Left lung (tissue), 10 donors: Measurements from ENCODE around the gene SNED1. TPM values are rescaled to one million over a fixed set of nuclear protein-coding genes. Genes with fewer than 3 reads are reported as not detected.

Source experiments
- ATAC-seq: fragments of 200-7000 bp; cut with Tn5 transposase; one replicate; pipeline ENCODE4 v1.9.1; 2020; ENCODE audit warnings: moderate library complexity
- DNase-seq, 4 donors: peaks; one replicate each; pipeline ENCODE4 v3.0.0-alpha.2; 2013 to 2020
- H3K27ac ChIP-seq, 2 donors: fragments of 200-600 bp; sonication (generic) in 1 of 2; one replicate each; pipeline versions ENCODE4 v1.5.0 to v1.8.0; 2020 to 2021
- H3K27me3 ChIP-seq, 2 donors: fragments of 200-600 bp; sonication (generic) in 1 of 2; one replicate each; pipeline versions ENCODE4 v1.5.0 to v1.8.0; 2020 to 2021
- H3K36me3 ChIP-seq, 2 donors: fragments of 200-600 bp; sonication (generic) in 1 of 2; one replicate each; pipeline versions ENCODE4 v1.5.0 to v1.8.0; 2020 to 2021
- H3K4me1 ChIP-seq, 2 donors: fragments of 200-600 bp; one replicate each; pipeline ENCODE4 v1.8.0; 2021
- H3K4me3 ChIP-seq, 2 donors: fragments of 200-600 bp; sonication (generic) in 1 of 2; one replicate each; pipeline versions ENCODE4 v1.5.0 to v1.8.0; 2020 to 2021; ENCODE audit warnings: mild to moderate bottlenecking in 1 of 2
- H3K9me3 ChIP-seq, 2 donors: fragments of 200-600 bp; sonication (generic) in 1 of 2; one replicate each; pipeline versions ENCODE4 v1.5.0 to v1.8.0; 2020 to 2021
- intact Hi-C, 2 donors: fragments of 100-400 bp; cut with DNase I; formaldehyde crosslinking; loops; one replicate each; pipeline versions ENCODE4 v1.11.2 to v1.14.2; 2022
- polyA plus RNA-seq, 6 donors: library from polyadenylated mRNA; unstranded; fragments of 120-200 nt; gene quantifications; one replicate each; pipeline ENCODE4 v1.2.1, GENCODE V29; 2013; ENCODE audit not compliant: insufficient read length in 6 of 6
- total RNA-seq, 2 donors: library from RNA; stranded (reverse); fragmentation: NEBNext Ultra II Directional; extraction: Animal tissue kit (Norgen Biotek cat#: 25700); gene quantifications; one replicate each; pipeline ENCODE4 v1.2.1, GENCODE V29; 2021
- TF ChIP-seq, protein P1 (sequence below), 2 donors: fragments of 200-600 bp; sonication (generic) in 1 of 2; IDR thresholded peaks; one replicate each; pipeline versions ENCODE4 v1.5.0 to v1.8.0; 2021; ENCODE audit warnings: antibody characterized with exemption in 2 of 2
- donor health status: DM: no; HTN: yes; CAD: no.
- donor health status: DM: no; HTN: no; CAD: no.

The SNED1 gene
- total and polyA plus RNA-seq, 8 donors, result 36.4 to 81.0 (median 54.7) TPM

DNA sequence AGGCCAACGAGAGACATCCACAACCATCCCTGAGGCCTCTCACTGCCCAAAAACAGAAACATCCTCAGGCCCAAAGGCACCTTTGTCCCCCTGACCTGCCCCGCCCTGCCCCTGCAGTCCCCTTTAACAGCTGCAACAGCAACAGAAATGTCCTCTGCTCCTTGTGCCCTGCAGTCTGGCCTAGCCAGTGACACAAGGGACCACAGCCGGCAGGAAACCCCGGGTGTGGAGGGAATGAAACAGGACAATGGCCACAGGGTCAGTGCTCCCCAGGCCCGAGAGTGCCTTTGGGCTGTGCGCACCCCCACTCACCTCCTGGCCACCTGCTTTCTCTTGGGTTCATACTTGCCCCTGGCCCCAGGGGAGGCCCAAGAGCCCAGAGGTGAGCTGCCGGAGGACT is 35.6 kb downstream of the SNED1 start:
- Histone ChIP-seq H3K4me3 (no peak overlapping the region), H3K9me3 (no peaks in the 10 kb centered on the region), H3K27ac (no peak overlapping the region), H3K36me3 (peaks cover 0 to 13% of the 10 kb centered on the region in 2 donors), H3K4me1 (peaks cover 2 to 9% of the 10 kb centered on the region in 2 donors), H3K27me3 (peaks cover 0 to 11% of the 10 kb centered on the region in 2 donors)
- TF ChIP-seq, protein P1, sequence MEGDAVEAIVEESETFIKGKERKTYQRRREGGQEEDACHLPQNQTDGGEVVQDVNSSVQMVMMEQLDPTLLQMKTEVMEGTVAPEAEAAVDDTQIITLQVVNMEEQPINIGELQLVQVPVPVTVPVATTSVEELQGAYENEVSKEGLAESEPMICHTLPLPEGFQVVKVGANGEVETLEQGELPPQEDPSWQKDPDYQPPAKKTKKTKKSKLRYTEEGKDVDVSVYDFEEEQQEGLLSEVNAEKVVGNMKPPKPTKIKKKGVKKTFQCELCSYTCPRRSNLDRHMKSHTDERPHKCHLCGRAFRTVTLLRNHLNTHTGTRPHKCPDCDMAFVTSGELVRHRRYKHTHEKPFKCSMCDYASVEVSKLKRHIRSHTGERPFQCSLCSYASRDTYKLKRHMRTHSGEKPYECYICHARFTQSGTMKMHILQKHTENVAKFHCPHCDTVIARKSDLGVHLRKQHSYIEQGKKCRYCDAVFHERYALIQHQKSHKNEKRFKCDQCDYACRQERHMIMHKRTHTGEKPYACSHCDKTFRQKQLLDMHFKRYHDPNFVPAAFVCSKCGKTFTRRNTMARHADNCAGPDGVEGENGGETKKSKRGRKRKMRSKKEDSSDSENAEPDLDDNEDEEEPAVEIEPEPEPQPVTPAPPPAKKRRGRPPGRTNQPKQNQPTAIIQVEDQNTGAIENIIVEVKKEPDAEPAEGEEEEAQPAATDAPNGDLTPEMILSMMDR (IDR thresholded peaks at IDR 0.05), result no peak
- intact Hi-C loops, result no loop called here
- no peak for DNase-seq
- ATAC-seq, result no peak

DNA sequence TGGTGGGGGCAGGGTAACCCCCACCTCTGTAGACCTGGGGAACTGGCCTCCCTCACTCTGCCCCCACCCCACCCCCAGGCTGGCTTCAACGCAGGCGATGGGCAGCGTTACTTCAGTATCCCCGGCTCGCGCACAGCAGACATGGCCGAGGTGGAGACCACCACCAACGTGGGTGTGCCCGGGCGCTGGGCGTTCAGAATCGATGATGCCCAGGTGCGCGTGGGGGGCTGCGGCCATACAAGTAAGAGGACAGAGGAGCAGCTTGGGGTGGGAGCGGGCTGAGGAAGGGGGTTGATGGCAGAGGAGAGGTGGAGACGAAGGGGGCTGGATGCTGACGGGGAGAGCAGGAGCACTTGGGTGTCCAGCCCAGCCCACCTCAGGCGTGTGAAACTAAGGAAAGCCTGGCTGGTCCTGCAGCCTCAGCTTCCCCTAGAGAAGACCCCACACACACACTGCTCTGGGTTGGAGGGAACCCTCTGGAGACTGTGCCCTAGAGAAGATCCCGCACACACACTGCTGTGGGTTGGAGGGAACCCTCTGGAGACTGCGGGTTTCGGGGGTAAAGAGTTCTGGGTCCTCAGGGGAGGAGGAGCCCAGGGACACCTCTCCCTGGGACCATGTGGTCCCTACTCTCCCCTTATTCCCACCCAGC is 36.2 kb downstream of the SNED1 start:
- DNase-seq (no peak), ATAC-seq (no peak)
- H3K4me3 ChIP-seq, result no peak overlapping the region
- no peak overlapping the region for H3K27ac ChIP-seq
- H3K4me1 ChIP-seq, result peaks cover 2 to 9% of the 10 kb centered on the region in 2 donors
- TF ChIP-seq, protein P1 (IDR thresholded peaks at IDR 0.05), result no peak
- no peaks in the 10 kb centered on the region for H3K9me3 ChIP-seq
- H3K36me3 ChIP-seq, result peaks cover 0 to 13% of the 10 kb centered on the region in 2 donors
- peaks cover 0 to 11% of the 10 kb centered on the region in 2 donors for H3K27me3 ChIP-seq
- intact Hi-C loops, result no loop called here

DNA sequence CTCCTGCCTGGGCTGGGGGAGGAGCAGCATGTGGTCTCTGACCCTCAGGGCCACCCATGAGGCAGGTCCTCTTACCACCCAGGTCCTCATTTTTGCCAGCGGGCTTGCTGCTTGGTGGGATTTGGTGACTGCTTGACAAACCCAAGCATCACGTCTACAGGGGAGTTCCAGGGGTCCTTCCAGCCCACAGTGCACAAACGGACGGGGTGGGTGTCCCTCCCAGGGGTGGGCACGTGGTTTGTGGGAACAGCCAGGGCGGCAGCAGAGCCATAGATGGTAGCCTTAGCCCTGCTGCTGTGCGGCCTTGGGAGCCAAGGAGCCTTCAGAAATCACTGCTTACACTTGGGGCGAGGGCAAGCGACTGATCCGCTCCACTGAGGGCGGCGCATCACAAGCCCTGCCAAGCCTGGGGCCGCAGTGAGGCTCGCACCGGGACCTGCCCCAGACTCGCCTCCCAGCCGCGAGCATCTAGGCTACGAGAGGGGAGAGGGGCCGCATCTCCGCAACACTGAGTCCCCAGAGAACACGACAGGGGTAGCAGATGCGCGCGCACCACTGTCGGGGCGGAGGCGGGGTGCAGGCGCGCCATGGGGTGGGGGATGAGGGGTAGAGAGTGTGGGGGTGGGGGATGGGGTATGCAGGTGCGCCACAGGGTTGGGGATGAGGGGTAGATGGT is 36.9 kb downstream of the SNED1 start:
- no peak for ATAC-seq

GRCh38 chr2:241035818-241036396 is 37.5 kb downstream of the SNED1 start:
- intact Hi-C loops, result no loop called here
- no peak for ATAC-seq
- no peak overlapping the region for H3K27ac ChIP-seq
- TF ChIP-seq, protein P1 (IDR thresholded peaks at IDR 0.05), result no peak
- peaks cover 0 to 11% of the 10 kb centered on the region in 2 donors for H3K27me3 ChIP-seq
- H3K36me3 ChIP-seq, result peaks cover 0 to 20% of the 10 kb centered on the region in 2 donors
- peak overlapping the region; percentile 11 to 34 for H3K4me3 ChIP-seq
- no peaks in the 10 kb centered on the region for H3K9me3 ChIP-seq
- H3K4me1 ChIP-seq, result peaks cover 2 to 9% of the 10 kb centered on the region in 2 donors
- DNase-seq, result no peak

More for the DNA sequence above, 36.9 kb downstream of the SNED1 start:
- DNase-seq, result no peak
- Histone ChIP-seq H3K9me3 (no peaks in the 10 kb centered on the region), H3K27me3 (peaks cover 0 to 11% of the 10 kb centered on the region in 2 donors), H3K4me1 (peaks cover 2 to 9% of the 10 kb centered on the region in 2 donors), H3K27ac (no peak overlapping the region), H3K4me3 (no peak overlapping the region), H3K36me3 (peaks cover 0 to 18% of the 10 kb centered on the region in 2 donors)
- TF ChIP-seq, protein P1 (IDR thresholded peaks at IDR 0.05), result no peak
- intact Hi-C loops, result no loop called here

DNA sequence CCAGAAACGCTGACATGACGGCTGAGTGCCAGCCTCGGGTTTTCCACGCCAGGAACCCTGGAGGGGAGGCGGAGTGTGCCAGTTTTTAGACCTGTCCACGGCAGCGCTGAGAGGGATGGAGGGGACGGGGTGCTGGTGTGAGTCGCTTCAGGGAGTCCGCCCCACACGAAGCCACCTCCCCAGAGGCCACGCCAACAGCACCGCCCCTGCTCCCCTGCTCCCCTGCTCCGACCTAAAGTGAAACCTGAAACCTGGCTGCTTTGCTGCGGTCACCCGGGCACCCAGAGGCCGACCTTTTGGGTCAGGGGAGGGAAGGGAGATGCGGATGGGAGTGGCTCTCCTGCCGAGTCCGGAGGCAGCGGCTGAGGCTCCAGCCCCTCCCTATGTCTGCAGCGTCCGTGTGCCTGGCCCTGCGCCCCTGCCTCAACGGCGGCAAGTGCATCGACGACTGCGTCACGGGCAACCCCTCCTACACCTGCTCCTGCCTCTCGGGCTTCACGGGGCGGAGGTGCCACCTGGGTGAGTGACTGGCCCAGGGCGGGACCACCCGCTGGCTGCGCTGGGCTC is 38.1 kb downstream of the SNED1 start:
- TF ChIP-seq, protein P1 (IDR thresholded peaks at IDR 0.05), result no peak
- intact Hi-C loops, result no loop called here
- no peaks in the 10 kb centered on the region for H3K9me3 ChIP-seq
- DNase-seq, result peak in 3 of 4 donors; percentile 30 to 85 (median 63)
- peaks cover 0 to 11% of the 10 kb centered on the region in 2 donors for H3K27me3 ChIP-seq
- H3K27ac ChIP-seq, result no peak overlapping the region
- ATAC-seq, result peak; percentile 83
- peak overlapping the region; percentile 11 to 34 for H3K4me3 ChIP-seq
- H3K4me1 ChIP-seq, result peaks cover under 1 to 9% of the 10 kb centered on the region in 2 donors
- H3K36me3 ChIP-seq, result peaks cover 0 to 20% of the 10 kb centered on the region in 2 donors
